Upper lobe of left lung (tissue), 6 donors: Measurements from ENCODE around the gene PRMT2. TPM values are rescaled to one million over a fixed set of nuclear protein-coding genes. Genes with fewer than 3 reads are reported as not detected.
"Not testable (repeated sequence)": the region's sequence is repeated elsewhere in the genome, so short reads cannot be mapped to it uniquely, and the experiment has no call there.

Source experiments
- ATAC-seq, 2 donors: fragments of 200-7000 bp; cut with Tn5 transposase; one replicate each; pipeline ENCODE4 v1.9.1; 2022; ENCODE audit warnings: mild to moderate bottlenecking in 2 of 2, moderate library complexity in 2 of 2; ENCODE audit not compliant: low FRiP score in 2 of 2
- DNase-seq, 2 donors: peaks; one replicate each; pipeline ENCODE4 v3.0.0-alpha.2; 2019 to 2020
- H3K27ac ChIP-seq, 4 donors: fragments of 200-600 bp; sonication (generic); one replicate each; pipeline ENCODE4 v1.5.1; 2016 to 2019
- H3K27me3 ChIP-seq, 4 donors: fragments of 200-600 bp; sonication (generic); one replicate each; pipeline ENCODE4 v1.5.1; 2017 to 2019
- H3K36me3 ChIP-seq, 4 donors: fragments of 200-600 bp; sonication (generic); one replicate each; pipeline ENCODE4 v1.5.1; 2016 to 2019
- H3K4me1 ChIP-seq, 4 donors: fragments of 200-600 bp; sonication (generic); one replicate each; pipeline ENCODE4 v1.5.1; 2018 to 2019
- H3K4me3 ChIP-seq, 4 donors: fragments of 200-600 bp; sonication (generic); one replicate each; pipeline ENCODE4 v1.5.1; 2017 to 2019; ENCODE audit warnings: mild to moderate bottlenecking in 2 of 4, moderate library complexity in 1 of 4
- H3K9me3 ChIP-seq, 4 donors: fragments of 200-600 bp; sonication (generic); one replicate each; pipeline ENCODE4 v1.5.1; 2018 to 2019
- EP300 ChIP-seq, 4 donors: sonication (generic); formaldehyde crosslinking; IDR thresholded peaks; one replicate each; pipeline ENCODE4 v1.5.1; 2017; ENCODE audit warnings: antibody characterized with exemption in 4 of 4, control low read depth in 2 of 4
- POLR2A ChIP-seq, 4 donors: fragments of 450-650 bp; IDR thresholded peaks; one replicate each; pipeline ENCODE4 v1.5.1; 2016 to 2017; ENCODE audit warnings: antibody characterized with exemption in 4 of 4, mild to moderate bottlenecking in 2 of 4
- POLR2AphosphoS5 ChIP-seq, 2 donors: sonication (generic); formaldehyde crosslinking; IDR thresholded peaks; one replicate each; pipeline ENCODE4 v1.5.1; 2017; ENCODE audit warnings: antibody characterized with exemption in 2 of 2
- WGBS, 2 donors: methylation state at CpG; one replicate each; pipeline ENCODE4 v1.1.5; 2017 to 2018; 5-methylcytosine and 5-hydroxymethylcytosine counted together
- total RNA-seq, 6 donors: library from RNA; depleted of rRNA in 4 of 6; stranded (reverse); fragments of >200 nt in 4 of 6; gene quantifications; one replicate each; pipeline versions ENCODE4 v1.1.0 to v1.2.1, GENCODE V29; 2016 to 2021
- TF ChIP-seq, protein P1 (sequence below), 6 experiments: fragments of 450-650 bp in 4 of 6; fragments of 200-600 bp in 2 of 6; sonication (generic) in 2 of 6; IDR thresholded peaks; one replicate each; pipeline ENCODE4 v1.5.1; 2016 to 2019; ENCODE audit warnings: antibody characterized with exemption in 6 of 6
- donor health status: DM: no; HTN: no; CAD: no; lungs with moderate emphysema.
- donor health status: DM: no; HTN: yes; CAD: no; lungs with severe emphysema.

PRMT2 gene
- total RNA-seq, 6 donors from 2014 or later: 91.6 to 152 (median 115) TPM

DNA sequence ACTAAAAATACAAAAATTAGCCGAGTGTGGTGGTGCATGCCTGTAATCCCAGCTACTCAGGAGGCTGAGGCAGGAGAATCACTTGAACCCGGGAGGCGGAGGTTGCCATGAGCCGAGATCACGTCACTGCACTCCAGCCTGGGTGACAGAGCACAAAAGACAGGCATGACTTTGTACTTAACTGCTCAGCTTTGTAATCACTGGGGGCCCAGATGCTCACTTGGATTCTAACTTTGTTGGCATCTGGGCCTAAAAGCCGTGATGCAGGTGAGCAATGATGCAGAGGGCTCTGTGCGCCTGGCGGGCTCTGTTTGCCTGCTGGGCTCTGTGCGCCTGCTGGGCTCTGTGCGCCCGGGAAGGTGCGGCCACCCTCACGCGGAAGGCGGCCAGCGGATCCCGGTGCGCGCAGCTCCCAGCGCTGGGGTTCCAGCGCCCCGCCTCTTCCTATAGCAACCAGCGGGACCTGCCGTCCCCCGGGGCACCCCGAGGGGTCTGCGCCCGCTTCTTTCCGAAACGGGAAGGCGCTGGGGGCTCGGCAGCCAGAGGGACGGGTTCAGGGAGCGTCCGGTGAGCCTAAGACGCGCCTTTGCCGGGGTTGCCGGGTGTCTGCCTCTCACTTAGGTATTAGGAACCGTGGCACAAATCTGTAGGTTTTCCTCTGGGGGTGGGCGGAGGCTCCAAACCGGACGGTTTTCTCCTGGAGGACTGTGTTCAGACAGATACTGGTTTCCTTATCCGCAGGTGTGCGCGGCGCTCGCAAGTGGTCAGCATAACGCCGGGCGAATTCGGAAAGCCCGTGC lies 31.7 kb downstream of the PRMT2 start:
- ATAC-seq: peak in 1 of 2 donors; percentile 21
- no peaks in the 10 kb centered on the region for H3K9me3 ChIP-seq
- peak overlapping the region; percentile 25 to 48 (median 42) for H3K4me3 ChIP-seq
- no peak for TF ChIP-seq POLR2AphosphoS5 (IDR thresholded peaks at IDR 0.05)
- peaks cover 0 to 27% (median 21%) of the 10 kb centered on the region in 4 donors for H3K36me3 ChIP-seq
- 13 to 16% methylated on average over 27 to 31 of the region's 53 CpGs for WGBS, 2 donors
- H3K4me1 ChIP-seq: peaks cover 14 to 22% (median 14%) of the 10 kb centered on the region in 4 donors
- H3K27ac ChIP-seq: no peak overlapping the region
- DNase-seq: peak in 1 of 2 donors; percentile 82
- H3K27me3 ChIP-seq: peaks cover 0 to 7% (median 2%) of the 10 kb centered on the region in 4 donors

DNA sequence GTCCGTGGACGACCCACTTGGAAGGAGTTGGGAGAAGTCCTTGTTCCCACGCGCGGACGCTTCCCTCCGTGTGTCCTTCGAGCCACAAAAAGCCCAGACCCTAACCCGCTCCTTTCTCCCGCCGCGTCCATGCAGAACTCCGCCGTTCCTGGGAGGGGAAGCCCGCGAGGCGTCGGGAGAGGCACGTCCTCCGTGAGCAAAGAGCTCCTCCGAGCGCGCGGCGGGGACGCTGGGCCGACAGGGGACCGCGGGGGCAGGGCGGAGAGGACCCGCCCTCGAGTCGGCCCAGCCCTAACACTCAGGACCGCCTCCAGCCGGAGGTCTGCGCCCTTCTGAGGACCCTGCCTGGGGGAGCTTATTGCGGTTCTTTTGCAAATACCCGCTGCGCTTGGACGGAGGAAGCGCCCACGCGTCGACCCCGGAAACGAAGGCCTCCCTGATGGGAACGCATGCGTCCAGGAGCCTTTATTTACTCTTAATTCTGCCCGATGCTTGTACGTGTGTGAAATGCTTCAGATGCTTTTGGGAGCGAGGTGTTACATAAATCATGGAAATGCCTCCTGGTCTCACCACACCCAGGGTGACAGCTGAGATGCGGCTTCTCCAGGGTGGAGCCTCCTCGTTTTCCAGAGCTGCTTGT lies 32.4 kb downstream of the PRMT2 start:
- WGBS, 2 donors: 0 to 3% methylated on average over 16 to 49 of the region's 53 CpGs
- H3K27me3 ChIP-seq: peaks cover 0 to 7% (median 2%) of the 10 kb centered on the region in 4 donors
- DNase-seq (peak in 1 of 2 donors; percentile 85), ATAC-seq (peak in 1 of 2 donors; percentile 44)
- no peaks in the 10 kb centered on the region for H3K9me3 ChIP-seq
- peak overlapping the region; percentile 25 to 48 (median 42) for H3K4me3 ChIP-seq
- TF ChIP-seq POLR2AphosphoS5 (IDR thresholded peaks at IDR 0.05): no peak
- TF ChIP-seq EP300 (IDR thresholded peaks at IDR 0.05): no peak
- TF ChIP-seq POLR2A (IDR thresholded peaks at IDR 0.05): no peak
- TF ChIP-seq, protein P1, sequence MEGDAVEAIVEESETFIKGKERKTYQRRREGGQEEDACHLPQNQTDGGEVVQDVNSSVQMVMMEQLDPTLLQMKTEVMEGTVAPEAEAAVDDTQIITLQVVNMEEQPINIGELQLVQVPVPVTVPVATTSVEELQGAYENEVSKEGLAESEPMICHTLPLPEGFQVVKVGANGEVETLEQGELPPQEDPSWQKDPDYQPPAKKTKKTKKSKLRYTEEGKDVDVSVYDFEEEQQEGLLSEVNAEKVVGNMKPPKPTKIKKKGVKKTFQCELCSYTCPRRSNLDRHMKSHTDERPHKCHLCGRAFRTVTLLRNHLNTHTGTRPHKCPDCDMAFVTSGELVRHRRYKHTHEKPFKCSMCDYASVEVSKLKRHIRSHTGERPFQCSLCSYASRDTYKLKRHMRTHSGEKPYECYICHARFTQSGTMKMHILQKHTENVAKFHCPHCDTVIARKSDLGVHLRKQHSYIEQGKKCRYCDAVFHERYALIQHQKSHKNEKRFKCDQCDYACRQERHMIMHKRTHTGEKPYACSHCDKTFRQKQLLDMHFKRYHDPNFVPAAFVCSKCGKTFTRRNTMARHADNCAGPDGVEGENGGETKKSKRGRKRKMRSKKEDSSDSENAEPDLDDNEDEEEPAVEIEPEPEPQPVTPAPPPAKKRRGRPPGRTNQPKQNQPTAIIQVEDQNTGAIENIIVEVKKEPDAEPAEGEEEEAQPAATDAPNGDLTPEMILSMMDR (IDR thresholded peaks at IDR 0.05): no peak
- H3K36me3 ChIP-seq: peaks cover 0 to 24% (median 19%) of the 10 kb centered on the region in 4 donors
- H3K4me1 ChIP-seq: peaks cover 14 to 21% (median 14%) of the 10 kb centered on the region in 4 donors
- no peak overlapping the region for H3K27ac ChIP-seq

DNA sequence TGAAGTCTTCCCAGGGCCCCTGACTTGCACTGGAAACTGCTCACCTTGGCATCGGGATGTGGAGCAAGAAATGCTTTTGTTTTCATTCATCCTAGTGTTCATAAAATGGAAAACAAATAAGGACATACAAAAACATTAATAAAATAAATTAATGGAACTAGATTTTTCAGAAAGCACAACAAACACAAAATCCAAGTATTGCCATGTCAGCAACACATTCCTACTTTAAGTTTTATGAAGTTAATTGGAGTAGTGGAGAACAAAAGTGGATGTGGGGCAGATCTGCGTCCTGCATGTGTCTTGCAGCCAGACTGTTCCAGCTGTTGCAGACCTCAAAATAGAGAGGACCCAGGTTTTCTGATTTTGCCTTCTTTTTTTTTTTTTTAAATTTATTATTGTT lies 32.9 kb downstream of the PRMT2 start:
- H3K4me3 ChIP-seq: peak overlapping the region in 2 of 4 donors; percentile 47 to 48
- H3K36me3 ChIP-seq: peaks cover 0 to 19% (median 15%) of the 10 kb centered on the region in 4 donors
- H3K27me3 ChIP-seq: peaks cover 0 to 7% (median 2%) of the 10 kb centered on the region in 4 donors
- TF ChIP-seq POLR2A (IDR thresholded peaks at IDR 0.05) (no peak), EP300 (IDR thresholded peaks at IDR 0.05) (no peak), POLR2AphosphoS5 (IDR thresholded peaks at IDR 0.05) (no peak)
- TF ChIP-seq, protein P1 (IDR thresholded peaks at IDR 0.05): no peak
- H3K27ac ChIP-seq: no peak overlapping the region
- 67 to 68% methylated on average over 2 of the region's 2 CpGs for WGBS, 2 donors
- DNase-seq (no peak), ATAC-seq (no peak)
- no peaks in the 10 kb centered on the region for H3K9me3 ChIP-seq
- peaks cover 14 to 21% (median 14%) of the 10 kb centered on the region in 4 donors for H3K4me1 ChIP-seq

- not testable (repeated sequence) for ATAC-seq, H3K27me3 ChIP-seq, H3K27ac ChIP-seq, DNase-seq, H3K9me3 ChIP-seq, H3K4me3 ChIP-seq
- peaks cover 14 to 21% (median 14%) of the 10 kb centered on the region in 4 donors for H3K4me1 ChIP-seq
- peaks cover 0 to 15% (median 10%) of the 10 kb centered on the region in 4 donors for H3K36me3 ChIP-seq
- 91 to 92% methylated on average over 3 to 4 of the region's 5 CpGs for WGBS, 2 donors
These were observed 33.4 kb downstream of the PRMT2 start for GRCh38 chr21:46668904-46669303.

- no peak overlapping the region for H3K27ac ChIP-seq
- no peaks in the 10 kb centered on the region for H3K4me1 ChIP-seq
- H3K36me3 ChIP-seq: no peaks in the 10 kb centered on the region
- DNase-seq (no peak), ATAC-seq (no peak)
- H3K9me3 ChIP-seq: no peaks in the 10 kb centered on the region
- TF ChIP-seq POLR2AphosphoS5 (IDR thresholded peaks at IDR 0.05) (no peak), EP300 (IDR thresholded peaks at IDR 0.05) (no peak), POLR2A (IDR thresholded peaks at IDR 0.05) (no peak)
- TF ChIP-seq, protein P1 (IDR thresholded peaks at IDR 0.05): no peak
- H3K4me3 ChIP-seq: no peak overlapping the region
- WGBS, 2 donors: 89 to 91% methylated on average over 9 of the region's 9 CpGs
- no peaks in the 10 kb centered on the region for H3K27me3 ChIP-seq
These were observed 39.0 kb downstream of the PRMT2 start for GRCh38 chr21:46674430-46675007.
